Thoracic aorta (tissue), 2 donors: ENCODE data around the gene USP30. TPM values are rescaled to one million over a fixed set of nuclear protein-coding genes. Genes with fewer than 3 reads are reported as not detected.

Experiments used
- ATAC-seq: fragments of 150-250 bp; one replicate; pipeline ENCODE4 v1.8.0; 2017; ENCODE audit warnings: low read depth; ENCODE audit not compliant: insufficient number of reproducible peaks, low FRiP score
- DNase-seq: peaks from one replicate; pipeline ENCODE4 v3.0.0-alpha.2; 2020; ENCODE audit warnings: low spot score
- H3K27ac ChIP-seq, 2 donors: fragments of 200-600 bp; sonication (generic); 1 replicate in 1 of 2; 2 replicates in 1 of 2; pipeline ENCODE4 v1.5.1; 2016; ENCODE audit warnings: mild to moderate bottlenecking in 2 of 2, moderate library complexity in 2 of 2
- H3K27me3 ChIP-seq: fragments of 200-600 bp; sonication (generic); replicated peaks from 2 replicates; pipeline ENCODE4 v1.6.0; 2016; ENCODE audit warnings: mild to moderate bottlenecking; ENCODE audit not compliant: insufficient read depth
- H3K36me3 ChIP-seq: fragments of 200-600 bp; sonication (generic); one replicate; pipeline ENCODE4 v1.5.1; 2016
- H3K4me1 ChIP-seq, 2 donors: fragments of 200-600 bp; sonication (generic); 1 replicate in 1 of 2; 2 replicates in 1 of 2; pipeline versions ENCODE4 v1.5.1 to v1.6.0; 2016; ENCODE audit warnings: low read depth in 2 of 2, mild to moderate bottlenecking in 1 of 2; ENCODE audit not compliant: control insufficient read depth in 1 of 2
- H3K4me3 ChIP-seq: fragments of 200-600 bp; sonication (generic); 2 replicates; pipeline ENCODE4 v1.5.1; 2016; ENCODE audit warnings: mild to moderate bottlenecking
- H3K9me3 ChIP-seq: fragments of 200-600 bp; sonication (generic); 2 replicates; pipeline ENCODE4 v1.5.1; 2016
- CTCF ChIP-seq: fragments of 200-600 bp; sonication (generic); IDR thresholded peaks from one replicate; pipeline ENCODE4 v1.5.1; 2019; ENCODE audit warnings: antibody characterized with exemption
- total RNA-seq, 2 donors: library from RNA; depleted of rRNA; stranded (reverse); fragments of >200 nt; gene quantifications; one replicate each; pipeline versions ENCODE4 v1.1.0 to v1.2.3, GENCODE V29; 2016

Gene USP30
- total RNA-seq, 2 donors from 2014 or later: 9.5 to 27.5 TPM

GRCh38 chr12:109098183-109098604, 45.8 kb downstream of the USP30 start:
- H3K27me3 ChIP-seq: no peaks in the 10 kb centered on the region
- H3K9me3 ChIP-seq: no peaks in the 10 kb centered on the region
- TF ChIP-seq CTCF: no peak
- peaks cover 16 to 28% of the 10 kb centered on the region in 2 donors for H3K4me1 ChIP-seq
- DNase-seq (no peak), ATAC-seq (peak; percentile 36)
- peak overlapping the region; percentile 82 to 85 for H3K27ac ChIP-seq
- peak overlapping the region; percentile 83 for H3K4me3 ChIP-seq
- H3K36me3 ChIP-seq: peaks cover 5% of the 10 kb centered on the region

GRCh38 chr12:109098651-109099050, 46.3 kb downstream of the USP30 start:
- Histone ChIP-seq H3K36me3 (peaks cover 7% of the 10 kb centered on the region), H3K9me3 (no peaks in the 10 kb centered on the region), H3K27me3 (no peaks in the 10 kb centered on the region), H3K4me1 (peaks cover 16 to 28% of the 10 kb centered on the region in 2 donors), H3K4me3 (peak overlapping the region; percentile 83), H3K27ac (peak overlapping the region; percentile 82 to 85)
- ATAC-seq: no peak
- no peak for DNase-seq
- TF ChIP-seq CTCF: no peak

- H3K9me3 ChIP-seq: no peaks in the 10 kb centered on the region
- TF ChIP-seq CTCF: no peak
- H3K27ac ChIP-seq: peak overlapping the region; percentile 82 to 85
- DNase-seq (no peak), ATAC-seq (no peak)
- H3K4me1 ChIP-seq: peaks cover 16 to 28% of the 10 kb centered on the region in 2 donors
- no peaks in the 10 kb centered on the region for H3K27me3 ChIP-seq
- H3K36me3 ChIP-seq: peaks cover 16% of the 10 kb centered on the region
- H3K4me3 ChIP-seq: peak overlapping the region; percentile 83
These were observed 47.1 kb downstream of the USP30 start for GRCh38 chr12:109099431-109100020.

DNA sequence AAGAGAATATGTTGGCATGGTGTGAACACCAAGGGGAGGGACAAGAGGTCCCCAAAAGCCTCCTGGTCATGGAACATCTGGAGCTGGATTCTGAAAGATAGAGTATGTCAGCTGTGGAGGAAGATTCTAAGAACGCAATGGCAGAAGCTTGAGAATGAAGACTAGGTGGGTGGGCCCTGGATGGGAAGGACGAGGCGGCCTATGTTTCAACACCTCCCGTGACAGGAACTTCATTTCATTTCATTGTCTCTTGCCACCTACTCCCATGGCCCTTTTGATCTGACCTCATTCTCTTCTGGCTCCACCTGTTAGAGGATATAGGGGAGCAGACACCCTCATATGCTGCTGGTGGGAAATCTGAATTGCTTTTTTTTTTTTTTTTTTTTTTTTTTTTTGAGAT, 48.4 kb downstream of the USP30 start:
- H3K27ac ChIP-seq: no peak overlapping the region
- H3K9me3 ChIP-seq: no peaks in the 10 kb centered on the region
- H3K4me1 ChIP-seq: peaks cover 16 to 28% of the 10 kb centered on the region in 2 donors
- no peak for TF ChIP-seq CTCF
- ATAC-seq (no peak), DNase-seq (no peak)
- peaks cover 21% of the 10 kb centered on the region for H3K36me3 ChIP-seq
- no peak overlapping the region for H3K4me3 ChIP-seq
- no peaks in the 10 kb centered on the region for H3K27me3 ChIP-seq

GRCh38 chr12:109102491-109102890, 50.1 kb downstream of the USP30 start:
- Histone ChIP-seq H3K27ac (no peak overlapping the region), H3K36me3 (peaks cover 24% of the 10 kb centered on the region)
- DNase-seq: no peak

More at GRCh38 chr12:109102491-109102890, 50.1 kb downstream of the USP30 start:
- no peak for TF ChIP-seq CTCF
- Histone ChIP-seq H3K27me3 (no peaks in the 10 kb centered on the region), H3K9me3 (no peaks in the 10 kb centered on the region), H3K4me3 (no peak overlapping the region), H3K4me1 (peaks cover 13 to 23% of the 10 kb centered on the region in 2 donors)
- ATAC-seq: no peak
